T-cell (primary cell): ENCODE data around the gene NAP1L4. TPM values are rescaled to one million over a fixed set of nuclear protein-coding genes. Genes with fewer than 3 reads are reported as not detected.

Experiments used
- ATAC-seq, 4 experiments: fragments of 200-7000 bp in 3 of 4; fragments of 150-1000 bp in 1 of 4; cut with Tn5 transposase; replicated peaks in 1 of 4; 1 replicate in 3 of 4; 2 replicates in 1 of 4; pipeline ENCODE4 v1.10.0; 2021; ENCODE audit warnings: moderate library complexity in 3 of 4, mild to moderate bottlenecking in 2 of 4, moderate number of reproducible peaks in 1 of 4
- CTCF ChIA-PET, 2 donors: fragments of 300-600 bp; sonication (Branson Sonifier 250); formaldehyde crosslinking; loops; one replicate each; lab custom pipeline; 2022; ENCODE audit warnings: antibody characterized with exemption in 2 of 2; lab: Charles Lee
- POLR2A ChIA-PET, 2 donors: fragments of 300-600 bp; sonication (Branson Sonifier 250); formaldehyde crosslinking; loops; one replicate each; lab custom pipeline; 2022; ENCODE audit warnings: antibody characterized with exemption in 2 of 2; lab: Charles Lee
- DNase-seq, 35 experiments: peaks; one replicate each; pipeline versions ENCODE4 v3.0.0 to v3.0.0-alpha.2; 2013 to 2023
- H3K27ac ChIP-seq: one replicate; pipeline ENCODE4 v1.5.1; 2013; ENCODE audit warnings: low read length
- H3K27me3 ChIP-seq, 2 experiments: replicated peaks in 1 of 2; 1 replicate in 1 of 2; 2 replicates in 1 of 2; pipeline versions ENCODE4 v1.6.1 to v1.7.0; 2013; ENCODE audit warnings: low read length in 1 of 2, mixed read lengths in 1 of 2; ENCODE audit not compliant: control insufficient read depth in 2 of 2, insufficient read depth in 2 of 2; ENCODE audit errors: extremely low read depth in 1 of 2
- H3K36me3 ChIP-seq, 2 donors: 1 replicate in 1 of 2; 2 replicates in 1 of 2; pipeline versions ENCODE4 v1.6.1 to v1.7.0; 2013; ENCODE audit warnings: low read length in 1 of 2; ENCODE audit not compliant: control insufficient read depth in 2 of 2, insufficient read depth in 1 of 2; ENCODE audit errors: extremely low read depth in 1 of 2
- H3K4me1 ChIP-seq, 2 experiments: 1 replicate in 1 of 2; 2 replicates in 1 of 2; pipeline versions ENCODE4 v1.6.1 to v1.7.0; 2013; ENCODE audit warnings: low read length in 2 of 2, mixed read lengths in 1 of 2; ENCODE audit not compliant: insufficient read depth in 2 of 2, control insufficient read depth in 1 of 2; ENCODE audit errors: extremely low read depth in 1 of 2
- H3K4me3 ChIP-seq, 2 donors: 1 replicate in 1 of 2; 2 replicates in 1 of 2; pipeline versions ENCODE4 v1.5.1 to v1.7.0; 2013; ENCODE audit warnings: mild to moderate bottlenecking in 2 of 2, low read length in 1 of 2, moderate library complexity in 1 of 2; ENCODE audit not compliant: control insufficient read depth in 1 of 2; ENCODE audit errors: extremely low read depth in 1 of 2
- H3K9me3 ChIP-seq: 2 replicates; pipeline ENCODE4 v1.7.0; 2013
- H3K27ac Mint-ChIP-seq, 2 donors: one replicate each; pipeline ENCODE4 v1.8.0; 2020 to 2021; ENCODE audit warnings: mild to moderate bottlenecking in 2 of 2, mixed read lengths in 2 of 2
- H3K27me3 Mint-ChIP-seq, 2 donors: one replicate each; pipeline ENCODE4 v1.8.0; 2021 to 2022; ENCODE audit warnings: mixed read lengths in 2 of 2
- H3K36me3 Mint-ChIP-seq: one replicate; pipeline ENCODE4 v1.8.0; 2021; ENCODE audit warnings: mixed read lengths
- H3K4me1 Mint-ChIP-seq, 3 donors: one replicate each; pipeline ENCODE4 v1.8.0; 2020 to 2022; ENCODE audit warnings: mixed read lengths in 3 of 3, mild to moderate bottlenecking in 1 of 3
- H3K4me3 Mint-ChIP-seq, 3 donors: one replicate each; pipeline ENCODE4 v1.8.0; 2020 to 2022; ENCODE audit warnings: mild to moderate bottlenecking in 3 of 3, mixed read lengths in 3 of 3, moderate library complexity in 3 of 3
- H3K9me3 Mint-ChIP-seq, 3 donors: one replicate each; pipeline ENCODE4 v1.8.0; 2020 to 2022; ENCODE audit warnings: mixed read lengths in 3 of 3
- WGBS: methylation state at CpG from one replicate; pipeline ENCODE4 v1.1.5; 2013; ENCODE audit warnings: missing lambda C conversion rate; ENCODE audit not compliant: insufficient coverage; 5-methylcytosine and 5-hydroxymethylcytosine counted together
- total RNA-seq, 35 experiments: library from RNA in 6 of 35; stranded (reverse) in 6 of 35; fragments of 120-200 nt in 1 of 35; gene quantifications; one replicate each; pipeline versions ENCODE4 v1.2.1 to v1.2.4 and lab custom pipeline; 2013 to 2026

NAP1L4 gene
- total RNA-seq, 5 donors from 2014 or later (not counting 1 experiment from before 2014, with no cell fraction given): 253 to 388 (median 299) TPM

GRCh38 chr11:2952290-2952689 lies 39.8 kb downstream of the NAP1L4 start:
- H3K36me3 ChIP-seq: peaks cover 30 to 97% of the 10 kb centered on the region in 2 donors
- Mint-ChIP-seq H3K4me3 (no peak overlapping the region), H3K36me3 (peaks cover 78% of the 10 kb centered on the region), H3K27me3 (no peaks in the 10 kb centered on the region), H3K4me1 (peaks cover 30 to 52% (median 51%) of the 10 kb centered on the region in 3 donors), H3K27ac (peak overlapping the region in 1 of 2 donors; percentile 8), H3K9me3 (no peaks in the 10 kb centered on the region)
- no peaks in the 10 kb centered on the region for H3K9me3 ChIP-seq
- H3K27ac ChIP-seq: no peak overlapping the region
- no peak overlapping the region for H3K4me3 ChIP-seq
- H3K27me3 ChIP-seq: no peaks in the 10 kb centered on the region
- no peak for DNase-seq
- CTCF ChIA-PET: no interaction called here
- WGBS: 77% methylated on average over 6 of the region's 6 CpGs
- POLR2A ChIA-PET: no interaction called here
- peaks cover 0 to 4% of the 10 kb centered on the region in 2 experiments for H3K4me1 ChIP-seq
- ATAC-seq: no peak

DNA sequence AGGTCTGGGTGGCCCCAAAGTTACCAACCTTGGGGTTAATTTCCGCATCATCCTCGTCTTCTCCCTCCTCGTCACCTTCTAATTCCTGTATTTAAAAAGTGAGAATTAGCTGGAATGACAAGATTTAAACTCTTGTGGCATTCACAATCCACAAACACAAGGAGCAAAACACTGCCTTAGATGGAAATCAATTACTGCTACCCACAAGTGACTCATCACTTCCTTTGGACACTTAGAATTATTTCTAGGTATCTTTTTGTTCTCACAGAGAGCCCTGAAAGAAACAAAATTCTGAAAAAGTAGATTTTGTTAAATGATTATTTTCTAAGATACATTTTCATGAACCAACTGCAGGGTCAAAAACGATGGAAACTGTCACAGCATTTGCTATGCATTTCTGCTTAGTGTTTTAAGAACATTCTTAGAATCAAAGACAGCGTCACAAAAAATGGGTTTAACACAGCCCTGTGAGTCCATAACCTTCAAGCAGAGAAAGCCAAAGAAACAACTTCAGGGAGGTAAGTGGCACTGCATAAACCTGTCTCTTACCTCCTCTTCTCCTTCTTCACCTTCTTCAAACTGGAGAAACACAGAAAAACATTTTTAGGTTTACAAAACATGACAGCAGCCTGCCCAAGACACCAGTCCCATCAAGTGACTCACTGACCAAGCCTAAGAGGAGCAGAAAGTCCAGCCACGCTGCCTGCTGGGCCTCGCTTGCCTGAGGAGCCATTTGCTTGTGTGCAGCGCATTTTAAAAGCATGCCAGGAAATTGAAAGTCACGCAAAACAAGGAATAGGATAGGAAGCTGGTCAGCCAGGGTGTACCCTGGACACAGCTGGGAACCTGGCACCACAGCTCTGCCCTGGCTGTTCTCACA lies 40.7 kb downstream of the NAP1L4 start:
- no peak overlapping the region for H3K4me3 Mint-ChIP-seq

GRCh38 chr11:2950825-2951224 lies 41.3 kb downstream of the NAP1L4 start:
- Histone ChIP-seq H3K27ac (no peak overlapping the region), H3K4me1 (peaks cover 2 to 12% of the 10 kb centered on the region in 2 experiments), H3K36me3 (peaks cover 30 to 93% of the 10 kb centered on the region in 2 donors), H3K4me3 (no peak overlapping the region), H3K27me3 (no peaks in the 10 kb centered on the region), H3K9me3 (no peaks in the 10 kb centered on the region)
- peaks cover 45 to 67% (median 65%) of the 10 kb centered on the region in 3 donors for H3K4me1 Mint-ChIP-seq
- H3K4me3 Mint-ChIP-seq: no peak overlapping the region
- no peaks in the 10 kb centered on the region for H3K27me3 Mint-ChIP-seq
- H3K36me3 Mint-ChIP-seq: peaks cover 75% of the 10 kb centered on the region
- DNase-seq (no peak), ATAC-seq (no peak)
- ChIA-PET CTCF (no interaction called here), POLR2A (no interaction called here)
- H3K9me3 Mint-ChIP-seq: no peaks in the 10 kb centered on the region
- H3K27ac Mint-ChIP-seq: no peak overlapping the region
- WGBS: no CpG with 5 or more reads among the region's 1 CpG

More for the DNA sequence above, 40.7 kb downstream of the NAP1L4 start:
- no peak for ATAC-seq
- Histone ChIP-seq H3K36me3 (peaks cover 30 to 96% of the 10 kb centered on the region in 2 donors), H3K9me3 (no peaks in the 10 kb centered on the region), H3K27me3 (no peaks in the 10 kb centered on the region), H3K4me3 (no peak overlapping the region), H3K27ac (no peak overlapping the region), H3K4me1 (peaks cover 2 to 8% of the 10 kb centered on the region in 2 experiments)
- CTCF ChIA-PET: no interaction called here
- peaks cover 75% of the 10 kb centered on the region for H3K36me3 Mint-ChIP-seq
- H3K27me3 Mint-ChIP-seq: no peaks in the 10 kb centered on the region
- H3K9me3 Mint-ChIP-seq: no peaks in the 10 kb centered on the region
- H3K4me1 Mint-ChIP-seq: peaks cover 38 to 60% (median 59%) of the 10 kb centered on the region in 3 donors
- POLR2A ChIA-PET: no interaction called here
- DNase-seq: no peak
- WGBS: 79% methylated on average over 4 of the region's 9 CpGs
- H3K27ac Mint-ChIP-seq: peak overlapping the region; percentile 45 to 74

DNA sequence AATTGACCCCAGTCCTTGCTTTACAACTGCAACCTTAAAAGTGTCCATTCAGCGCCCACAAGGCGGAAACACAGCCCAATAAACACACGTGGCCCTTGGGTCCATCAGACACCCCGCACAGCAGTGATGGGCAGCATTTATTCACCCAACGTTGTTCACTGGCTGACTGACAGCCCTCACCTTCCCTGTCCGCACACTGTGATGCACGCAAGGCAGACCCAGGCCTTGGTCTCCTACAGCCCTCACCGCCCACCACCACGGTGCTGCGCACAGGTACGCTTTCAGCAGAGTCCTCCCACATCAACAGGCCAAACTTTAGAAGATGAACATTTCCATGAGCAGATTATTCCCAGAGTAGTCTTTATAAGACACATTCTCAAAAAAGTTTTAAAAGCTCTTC lies 42.2 kb downstream of the NAP1L4 start:
- H3K9me3 ChIP-seq: no peaks in the 10 kb centered on the region
- no peak for DNase-seq
- Mint-ChIP-seq H3K27me3 (no peaks in the 10 kb centered on the region), H3K36me3 (peaks cover 76% of the 10 kb centered on the region), H3K27ac (no peak overlapping the region), H3K4me1 (peaks cover 54 to 76% (median 72%) of the 10 kb centered on the region in 3 donors), H3K9me3 (no peaks in the 10 kb centered on the region), H3K4me3 (no peak overlapping the region)
- WGBS: 94% methylated on average over 11 of the region's 11 CpGs
- no peak overlapping the region for H3K4me3 ChIP-seq
- H3K4me1 ChIP-seq: peaks cover 2 to 21% of the 10 kb centered on the region in 2 experiments
- peaks cover 30 to 92% of the 10 kb centered on the region in 2 donors for H3K36me3 ChIP-seq
- H3K27me3 ChIP-seq: no peaks in the 10 kb centered on the region
- CTCF ChIA-PET: no interaction called here
- no peak overlapping the region for H3K27ac ChIP-seq
- POLR2A ChIA-PET: no interaction called here
- no peak for ATAC-seq

DNA sequence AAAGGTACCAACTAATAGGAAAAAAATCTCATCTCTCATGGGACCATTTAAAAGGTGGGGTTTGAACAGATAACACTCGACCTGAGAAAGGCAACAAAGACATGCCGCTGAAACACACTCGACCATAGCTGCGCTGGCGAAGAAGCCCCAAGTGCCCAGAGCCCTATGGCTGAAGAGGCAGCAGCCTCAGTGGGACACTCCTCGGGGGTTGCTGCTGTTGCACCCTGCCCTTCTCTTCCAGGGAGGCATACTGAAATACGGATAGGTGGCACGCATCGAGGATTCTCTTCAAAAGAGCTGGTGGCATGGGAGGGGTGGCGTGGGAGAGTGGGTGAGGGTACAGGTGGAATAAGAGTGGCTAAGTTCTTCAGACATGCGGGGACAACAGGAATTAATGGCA lies 44.4 kb downstream of the NAP1L4 start:
- H3K9me3 Mint-ChIP-seq: no peaks in the 10 kb centered on the region
- Histone ChIP-seq H3K27ac (no peak overlapping the region), H3K27me3 (no peaks in the 10 kb centered on the region), H3K9me3 (no peaks in the 10 kb centered on the region), H3K4me3 (no peak overlapping the region), H3K4me1 (peaks cover 2 to 42% of the 10 kb centered on the region in 2 experiments), H3K36me3 (peaks cover 33 to 84% of the 10 kb centered on the region in 2 donors)
- no peak overlapping the region for H3K4me3 Mint-ChIP-seq
- no peaks in the 10 kb centered on the region for H3K27me3 Mint-ChIP-seq
- ATAC-seq (no peak), DNase-seq (no peak)
- peaks cover 58% of the 10 kb centered on the region for H3K36me3 Mint-ChIP-seq
- WGBS: 97% methylated on average over 5 of the region's 11 CpGs
- ChIA-PET CTCF (no interaction called here), POLR2A (interaction anchor here in 1 of 2 donors (0.6 kb wide), 1 partner anchor 504 kb away, joined by 5 read pairs; no protein-coding TSS in a partner anchor)
- H3K27ac Mint-ChIP-seq: peak overlapping the region; percentile 39 to 66
- peaks cover 70 to 85% (median 71%) of the 10 kb centered on the region in 3 donors for H3K4me1 Mint-ChIP-seq

- DNase-seq: no peak
- Mint-ChIP-seq H3K4me3 (peak overlapping the region in 1 of 3 donors; percentile 70), H3K4me1 (peaks cover 59 to 70% (median 70%) of the 10 kb centered on the region in 3 donors), H3K27ac (peak overlapping the region; percentile 60 to 87), H3K27me3 (no peaks in the 10 kb centered on the region), H3K36me3 (peaks cover 44% of the 10 kb centered on the region), H3K9me3 (no peaks in the 10 kb centered on the region)
- H3K36me3 ChIP-seq: peaks cover 20 to 65% of the 10 kb centered on the region in 2 donors
- ATAC-seq: peak in 1 of 4 experiments; percentile 4
- H3K27me3 ChIP-seq: no peaks in the 10 kb centered on the region
- peaks cover 2 to 40% of the 10 kb centered on the region in 2 experiments for H3K4me1 ChIP-seq
- ChIA-PET POLR2A (interaction anchor here (0.6 to 1.5 kb wide), 3 partner anchors 8 to 22 kb away, joined by 3 to 5 read pairs (median 3); no protein-coding TSS in a partner anchor), CTCF (no interaction called here)
- H3K4me3 ChIP-seq: no peak overlapping the region
- H3K27ac ChIP-seq: peak overlapping the region; percentile 19
- no peaks in the 10 kb centered on the region for H3K9me3 ChIP-seq
- 83% methylated on average over 5 of the region's 8 CpGs for WGBS
These were observed 46.3 kb downstream of the NAP1L4 start for GRCh38 chr11:2945757-2946287.
